ENCODE measurements around the gene FAM20A. TPM values are rescaled to one million over a fixed set of nuclear protein-coding genes. Genes with fewer than 3 reads are reported as not detected.

Gene FAM20A
- total and polyA plus RNA-seq, 2 of the 8 experiments (the other 6 are each of a cell fraction or from before 2014, with no cell fraction given): 3.6 to 11.9 TPM

- TF ChIP-seq SIN3A (conservative IDR thresholded peaks at IDR 0.05 in 1 of 2, IDR thresholded peaks at IDR 0.05 in 1 of 2; ENCODE audit: low read depth in 1 of 2, low read length in 2 of 2) (peak in 1 of 2 experiments; percentile 77; a peak in 1 of 4 replicates), NRF1 (IDR thresholded peaks at IDR 0.05; ENCODE audit: low read depth, low read length) (no peak), TBP (IDR thresholded peaks at IDR 0.05; ENCODE audit: low read depth, low read length) (peak; percentile 74), ASH2L (IDR thresholded peaks at IDR 0.05; ENCODE audit: low read length) (no peak), TEAD4 (IDR thresholded peaks at IDR 0.05; ENCODE audit: low read depth, low read length) (no peak), KDM4A (IDR thresholded peaks at IDR 0.05; ENCODE audit: low read depth, low read length, severe bottlenecking) (peak; percentile 9), E2F6 (IDR thresholded peaks at IDR 0.05) (no peak), ZNF274 (IDR thresholded peaks at IDR 0.05; ENCODE audit: borderline replicate concordance, extremely low read depth, low read length) (no peak), BACH1 (IDR thresholded peaks at IDR 0.05; ENCODE audit: low read length) (no peak), NANOG (IDR thresholded peaks at IDR 0.05; ENCODE audit: insufficient read depth, low read depth, low read length, poor library complexity, severe bottlenecking) (no peak), RBBP5 (IDR thresholded peaks at IDR 0.05; ENCODE audit: borderline replicate concordance, low read depth, low read length) (peak; percentile 80), SAP30 (IDR thresholded peaks at IDR 0.05; ENCODE audit: insufficient read depth, insufficient replicate concordance, low read length) (no peak), GTF2F1 (IDR thresholded peaks at IDR 0.05; ENCODE audit: borderline replicate concordance, low read depth, low read length) (no peak; the same call in 1 of the 2 replicates), CTCF (IDR thresholded peaks at IDR 0.05; ENCODE audit: control extremely low read depth in 1 of 3, insufficient read depth in 1 of 3, low read depth in 1 of 3, low read length in 3 of 3) (no peak), CBX5 (IDR thresholded peaks at IDR 0.05; ENCODE audit: low read depth, low read length) (no peak), SP4 (IDR thresholded peaks at IDR 0.05; ENCODE audit: low read length) (no peak), JUN (IDR thresholded peaks at IDR 0.05; ENCODE audit: low read depth, low read length) (no peak), RXRA (IDR thresholded peaks at IDR 0.05; ENCODE audit: insufficient read depth, low read depth, low read length) (no peak), TAF1 (IDR thresholded peaks at IDR 0.05; ENCODE audit: low read depth, low read length) (peak; percentile 83), CHD1 (IDR thresholded peaks at IDR 0.05; ENCODE audit: low read depth, low read length) (no peak), EGR1 (IDR thresholded peaks at IDR 0.05; ENCODE audit: borderline replicate concordance, low read depth, low read length) (peak; percentile 56; the same call in 1 of the 2 replicates)
Measured at GRCh38 chr17:68512247-68512959, 88.8 kb downstream of the FAM20A start, which contains the start of gene PRKAR1A (continued).
